GM19351 (cell line): ENCODE measurements around the gene SHISAL2A.

ENCODE experiments used
- ATAC-seq: cut with Tn5 transposase; IDR thresholded peaks from one replicate; pipeline ENCODE4 v1.9.1; 2021; ENCODE audit warnings: mild to moderate bottlenecking, moderate library complexity; ENCODE audit not compliant: unreplicated experiment

Gene SHISAL2A

GRCh38 chr1:52615489-52616042 is 17.4 kb upstream of the SHISAL2A start:
- no peak for ATAC-seq

GRCh38 chr1:52621950-52622349 is 11.0 kb upstream of the SHISAL2A start:
- no peak for ATAC-seq

DNA sequence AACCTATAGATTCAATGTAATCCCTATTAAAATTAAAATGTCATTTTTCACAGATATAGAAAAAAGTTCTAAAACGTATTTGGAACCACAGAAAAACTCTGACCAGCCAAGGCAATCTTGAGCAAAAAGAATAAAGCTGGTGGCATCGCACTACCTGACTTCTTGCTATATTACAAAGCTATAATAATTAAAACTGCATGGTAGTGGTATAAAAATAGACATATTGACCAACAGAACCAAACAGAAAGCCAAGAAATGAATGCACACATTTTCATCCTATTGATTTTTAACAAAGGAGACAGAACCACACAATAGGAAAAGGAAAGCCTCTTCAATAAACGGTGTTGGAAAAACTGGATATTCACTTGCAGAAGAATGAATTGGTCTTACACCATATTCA is 9.2 kb upstream of the SHISAL2A start:
- ATAC-seq = no peak

DNA sequence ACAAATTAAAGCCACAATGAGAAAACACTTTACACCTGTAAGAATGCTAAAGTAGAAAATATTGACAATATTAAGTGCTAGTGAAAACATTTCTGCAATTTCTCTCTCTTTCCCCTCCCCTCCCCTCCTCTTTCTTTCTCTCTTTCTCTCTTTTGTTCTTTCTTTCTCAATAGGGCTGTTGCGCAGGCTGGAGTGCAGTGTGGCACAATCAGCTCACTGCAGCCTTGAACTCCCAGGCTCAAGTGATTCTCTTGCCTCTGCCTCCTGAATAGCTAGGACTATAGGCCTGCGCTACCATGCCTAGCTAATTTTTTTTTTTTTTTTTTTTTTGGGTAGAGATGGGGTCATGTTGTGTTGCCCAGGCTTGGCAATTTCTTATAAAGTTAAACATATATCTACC is 5.9 kb upstream of the SHISAL2A start:
- ATAC-seq = no peak

- no peak for ATAC-seq
These were observed 4.2 kb upstream of the SHISAL2A start for GRCh38 chr1:52628614-52629324.

DNA sequence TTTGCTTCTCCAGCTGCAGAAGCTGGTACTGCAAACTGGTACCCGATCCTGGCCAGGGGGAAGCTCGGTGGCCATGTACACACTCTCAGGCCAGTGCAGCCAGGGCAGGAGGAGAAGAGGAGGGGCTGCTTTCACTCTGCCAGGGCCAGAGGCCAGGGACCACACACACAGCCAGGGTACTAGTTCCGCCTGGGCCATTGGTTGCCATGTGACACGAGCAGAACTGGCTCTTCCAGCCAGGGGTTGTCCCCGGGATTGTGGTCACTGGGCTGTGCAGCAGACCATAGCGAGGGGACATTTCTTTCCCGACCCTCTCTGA is 3.7 kb upstream of the SHISAL2A start:
- no peak for ATAC-seq

DNA sequence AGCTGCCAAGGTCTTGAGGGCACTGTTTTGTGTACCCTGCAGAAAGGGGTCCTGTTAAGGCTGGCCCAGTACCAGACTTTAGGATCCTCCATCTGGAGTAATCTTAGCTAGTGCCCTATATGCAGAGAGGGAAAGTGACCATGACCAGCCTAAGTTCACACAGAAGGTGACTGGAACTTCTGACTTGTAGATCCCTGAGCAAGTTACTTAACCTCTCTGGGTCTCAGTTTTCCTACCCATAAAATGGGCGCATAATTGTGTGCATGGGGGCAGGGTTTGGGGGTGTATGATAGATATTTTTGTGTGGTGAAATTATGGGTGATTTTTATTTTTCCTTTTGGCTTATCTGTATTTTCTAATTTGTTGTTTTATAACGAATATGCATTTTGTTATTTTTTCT is 3.3 kb upstream of the SHISAL2A start:
- no peak for ATAC-seq

- no peak for ATAC-seq
These were observed 1.1 kb upstream of the SHISAL2A start for GRCh38 chr1:52631759-52632331.

GRCh38 chr1:52633291-52633754 is 355 bp downstream of the SHISAL2A start:
- ATAC-seq = no peak

DNA sequence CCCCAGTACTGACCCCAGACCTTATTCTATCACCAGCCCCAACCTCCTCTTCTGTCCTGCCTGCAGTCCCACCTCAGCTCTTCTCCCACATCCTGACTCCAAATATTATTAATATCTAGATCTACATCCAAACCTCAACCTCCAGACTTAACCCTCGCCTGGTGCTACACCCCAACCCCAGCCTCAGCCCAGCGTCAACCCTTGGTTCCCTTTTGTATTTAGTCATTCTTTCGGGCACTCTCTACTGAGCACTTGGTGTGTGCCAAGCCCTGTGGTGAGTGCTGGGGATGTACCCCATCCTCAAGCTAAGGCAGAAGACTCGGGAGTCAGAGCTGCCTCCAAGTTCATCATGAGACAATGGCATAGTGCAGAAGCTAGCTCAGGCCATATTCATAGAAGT is 1.1 kb downstream of the SHISAL2A start:
- no peak for ATAC-seq

DNA sequence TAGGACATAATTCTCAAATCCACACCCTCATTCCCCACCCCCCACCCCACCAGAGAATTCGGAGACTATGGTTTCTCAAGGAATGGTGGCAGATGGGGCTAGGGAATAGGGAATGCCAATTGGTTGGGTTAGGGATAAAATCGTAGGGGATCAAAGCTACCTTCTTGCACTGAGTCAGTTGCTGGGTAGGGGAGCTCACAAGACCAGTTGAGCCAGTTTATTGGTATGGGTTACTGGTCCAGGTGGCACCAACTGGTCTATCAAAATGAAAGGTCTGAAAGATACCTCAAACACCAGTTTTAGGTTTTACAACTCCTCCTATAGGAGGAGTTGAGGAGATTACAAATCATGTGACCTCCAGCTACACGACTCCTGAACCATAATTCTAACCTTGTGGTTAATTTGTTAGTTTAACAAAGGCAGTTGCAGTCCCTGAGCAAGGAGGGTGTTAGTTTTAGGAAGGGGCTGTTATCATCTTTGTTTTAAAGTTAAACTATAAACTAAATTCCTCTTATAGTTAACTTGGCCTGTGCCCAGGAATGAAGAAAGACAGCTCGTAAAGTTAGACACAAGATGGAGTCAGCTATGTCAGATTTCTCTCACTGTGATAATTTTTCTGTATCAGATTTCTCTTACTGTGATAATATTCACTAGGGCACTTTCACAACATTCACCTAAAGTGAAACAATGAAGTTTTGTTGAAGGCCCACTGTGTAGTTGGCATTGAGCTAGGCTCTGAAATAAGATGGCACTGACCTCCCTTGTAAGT is 2.5 kb downstream of the SHISAL2A start:
- ATAC-seq = no peak

GRCh38 chr1:52636721-52637695 is 4.0 kb downstream of the SHISAL2A start:
- ATAC-seq = peak; percentile 71

DNA sequence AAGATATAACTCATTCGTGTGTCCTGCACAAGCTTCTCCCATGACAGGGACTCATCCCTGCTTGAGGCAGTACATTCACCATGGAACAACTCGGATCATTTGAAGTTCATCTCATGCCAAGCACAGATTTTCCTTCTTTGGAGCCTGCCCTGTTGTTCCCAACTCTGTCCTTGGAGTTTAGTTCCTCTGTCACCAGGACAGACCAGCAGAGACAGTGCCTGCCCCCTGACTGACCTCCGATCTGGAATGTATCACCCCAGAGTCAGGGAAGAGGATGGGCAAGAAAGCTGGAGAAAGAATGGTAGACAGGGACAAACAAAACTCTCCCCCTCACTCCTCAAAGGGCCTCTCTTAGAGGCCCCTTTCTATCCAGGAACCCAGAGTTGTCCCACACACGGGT is 5.0 kb downstream of the SHISAL2A start:
- ATAC-seq = no peak

- ATAC-seq = no peak
These were observed 7.7 kb downstream of the SHISAL2A start for GRCh38 chr1:52640697-52641096.

DNA sequence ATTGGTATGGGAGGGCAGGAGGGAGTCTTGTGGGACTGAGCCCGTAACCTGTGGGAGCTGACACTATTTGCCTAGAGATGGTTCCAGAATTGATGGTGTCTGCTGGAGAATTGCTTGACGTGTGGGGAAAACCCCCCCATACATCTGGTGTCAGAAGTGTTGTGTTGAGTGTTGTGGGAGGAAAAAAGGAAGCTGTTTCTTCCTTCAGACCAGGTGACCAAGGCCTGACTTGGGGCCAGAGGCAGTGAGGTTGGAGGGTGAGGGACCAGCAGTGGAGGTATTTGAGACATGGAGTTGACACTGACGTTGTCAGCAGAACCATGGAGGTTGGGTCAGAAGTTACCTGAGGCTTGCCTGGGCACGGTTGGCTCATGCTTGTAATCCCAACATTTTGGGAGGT is 8.3 kb downstream of the SHISAL2A start:
- no peak for ATAC-seq

- no peak for ATAC-seq
These were observed 12.3 kb downstream of the SHISAL2A start for GRCh38 chr1:52645261-52645660.

GRCh38 chr1:52651904-52652303 is 18.9 kb downstream of the SHISAL2A start:
- no peak for ATAC-seq

DNA sequence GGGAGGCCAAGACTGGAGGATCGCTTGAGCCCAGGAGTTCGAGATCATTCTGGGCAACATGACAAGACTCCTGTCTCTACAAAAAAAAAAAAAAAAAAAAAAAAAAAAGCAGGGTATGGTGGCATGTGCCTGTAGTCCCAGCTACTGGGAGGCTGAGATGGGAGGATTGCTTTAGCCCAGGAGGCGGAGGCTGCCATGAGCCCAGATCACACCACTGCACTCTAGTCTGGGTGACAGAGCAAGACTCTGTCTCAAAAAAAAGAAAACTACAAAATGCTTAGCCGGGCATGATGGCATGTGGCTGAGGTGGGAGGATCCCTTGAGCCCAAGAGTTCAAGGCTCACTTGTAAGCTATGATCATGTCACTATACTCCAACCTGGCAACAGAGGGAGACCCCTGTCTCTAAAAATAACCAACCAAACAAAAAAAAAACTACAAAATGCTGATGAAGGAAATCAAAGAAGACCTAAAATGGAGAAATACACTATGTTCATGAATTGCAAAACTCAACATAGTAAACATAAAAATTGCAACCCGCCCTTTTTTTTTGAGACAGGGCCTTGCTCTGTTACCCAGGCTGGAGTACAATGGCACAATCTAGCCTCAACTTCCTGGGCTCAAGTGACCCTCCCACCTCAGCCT is 20.4 kb downstream of the SHISAL2A start:
- ATAC-seq = no peak

DNA sequence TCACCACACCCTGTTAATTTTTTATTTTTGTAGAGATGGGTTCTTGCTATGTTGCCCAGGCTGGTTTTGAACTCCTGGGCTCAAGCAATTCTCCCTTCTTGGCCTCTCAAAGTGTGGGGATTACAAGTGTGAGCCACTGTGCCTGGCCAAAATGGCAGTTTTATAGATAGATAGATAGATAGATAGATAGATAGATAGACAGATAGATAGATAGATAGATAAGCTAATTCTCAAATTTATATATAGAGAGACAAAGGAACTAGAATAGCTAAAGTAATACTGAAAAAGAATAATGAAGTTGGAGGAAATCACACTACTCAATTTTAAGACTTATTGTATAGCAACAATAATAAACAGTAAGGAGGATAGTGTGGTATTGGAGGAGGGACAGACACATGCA is 21.1 kb downstream of the SHISAL2A start:
- no peak for ATAC-seq

GRCh38 chr1:52657702-52658101 is 24.7 kb downstream of the SHISAL2A start:
- ATAC-seq = no peak
